ENCODE results near the gene FAM118B.

The FAM118B gene

DNA sequence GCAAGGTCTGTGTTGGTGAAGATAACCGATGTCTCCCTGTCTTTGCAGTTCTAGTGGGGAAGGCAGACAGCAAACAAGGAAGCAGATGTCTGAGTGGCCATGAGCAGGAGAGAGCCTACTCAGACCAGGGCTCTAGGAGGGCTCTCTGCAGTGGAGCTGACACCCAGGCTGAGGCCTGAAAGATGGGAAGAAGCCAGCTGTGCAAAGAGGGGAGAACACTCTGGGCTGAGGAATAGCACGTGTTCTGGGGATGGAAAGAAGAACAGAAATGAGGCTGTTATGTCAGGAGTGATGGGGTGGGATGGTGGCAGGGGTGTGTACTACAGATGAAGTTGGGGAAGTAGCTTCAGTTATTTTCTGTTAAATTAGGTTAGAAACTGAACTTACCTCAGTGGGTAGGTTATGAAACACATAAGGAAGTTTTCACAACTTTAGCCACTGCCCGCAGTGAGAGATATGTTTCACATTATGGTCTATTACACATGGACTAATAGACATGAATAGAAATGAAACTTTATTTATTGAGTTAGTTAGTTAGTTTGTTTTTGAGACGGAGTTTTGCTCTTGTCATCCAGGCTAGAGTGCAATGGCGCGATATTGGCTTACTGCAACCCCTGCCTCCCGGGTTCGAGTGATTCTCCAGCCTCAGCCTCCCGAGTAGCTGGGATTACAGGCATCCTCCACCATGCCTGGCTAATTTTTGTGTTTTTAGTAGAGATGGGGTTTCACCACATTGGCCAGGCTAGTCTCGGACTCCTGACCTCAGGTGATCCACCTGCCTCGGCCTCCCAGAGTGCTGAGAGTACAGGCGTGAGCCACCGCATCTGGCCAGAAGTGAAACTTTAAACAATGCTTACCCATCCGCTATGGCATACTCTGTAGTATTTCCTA, 100.1 kb downstream of the FAM118B start:
- Histone ChIP-seq H3K9ac (ENCODE audit: low read depth, low read length) (no peak overlapping the region), H3K27ac (ENCODE audit: low read depth, low read length) (no peak overlapping the region), H3K36me3 (ENCODE audit: control insufficient read depth, insufficient read depth, low read length) (peaks cover 52% of the 10 kb centered on the region), H3K4me3 (ENCODE audit: low read depth, low read length) (no peak overlapping the region), H3K27me3 (ENCODE audit: control insufficient read depth, insufficient read depth, low read length) (no peaks in the 10 kb centered on the region), H3K9me3 (ENCODE audit: control insufficient read depth, insufficient read depth, low read length) (no peaks in the 10 kb centered on the region), H3K4me1 (ENCODE audit: control insufficient read depth, insufficient read depth, low read length) (no peaks in the 10 kb centered on the region)
